ENCODE data around the gene ROBO4. TPM values are rescaled to one million over a fixed set of nuclear protein-coding genes. Genes with fewer than 3 reads are reported as not detected.

Gene ROBO4
- polyA plus RNA-seq, 2 of the 4 experiments (the other 2 are of a cell fraction), result not detected

DNA sequence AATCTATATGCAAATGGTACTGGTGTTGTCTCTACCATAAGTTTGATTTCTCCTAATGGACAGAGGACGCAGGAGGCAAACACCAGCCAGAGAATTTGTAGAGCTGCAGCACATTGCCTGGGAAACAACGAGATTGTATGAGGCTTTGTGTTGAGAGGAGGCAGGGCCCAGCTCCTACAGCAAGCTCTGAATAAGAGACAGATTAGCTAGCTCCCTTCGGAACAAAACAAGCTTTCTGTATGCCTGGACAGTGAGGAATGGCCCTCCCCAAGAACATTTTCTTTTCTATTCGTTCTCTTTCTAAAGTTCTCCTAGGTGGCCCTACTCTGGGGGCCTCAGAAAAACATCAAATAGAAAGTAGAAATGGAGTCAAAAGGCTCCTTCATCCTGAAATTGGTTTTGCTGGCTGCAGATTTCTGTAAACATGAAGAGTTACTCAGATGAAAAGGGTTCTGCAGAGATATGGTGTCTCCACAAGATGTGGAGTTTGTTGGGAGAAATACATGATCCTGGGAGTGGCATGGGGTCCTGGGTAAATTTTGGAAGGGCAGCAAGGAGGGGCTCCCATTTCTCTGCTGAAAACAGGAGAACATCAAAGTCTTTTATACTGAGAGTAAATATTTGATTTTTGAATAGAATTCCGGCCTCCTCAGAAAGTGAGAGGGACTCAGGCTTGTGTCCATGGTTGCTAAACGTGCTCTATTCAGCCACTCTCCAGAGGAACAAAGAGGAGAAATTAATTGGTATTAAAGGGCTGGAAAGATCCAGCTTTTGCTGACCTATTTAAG lies 45.0 kb upstream of the ROBO4 start:
- ChIA-PET CTCF (interaction anchor here (1.2 to 1.7 kb wide), 6 partner anchors 20 to 105 kb away, joined by 3 to 7 read pairs (median 4); no protein-coding TSS in a partner anchor), POLR2A (interaction anchor here (1.0 to 1.4 kb wide), 2 partner anchors 11 to 66 kb away, joined by 3 to 6 read pairs; partner anchors contain the start of gene CCDC15)
- WGBS (ENCODE audit: missing lambda C conversion rate), result 19% methylated on average over 6 of the region's 6 CpGs
- no peak for ATAC-seq
- no peaks in the 10 kb centered on the region for H3K9me3 ChIP-seq
- TF ChIP-seq, protein P1, sequence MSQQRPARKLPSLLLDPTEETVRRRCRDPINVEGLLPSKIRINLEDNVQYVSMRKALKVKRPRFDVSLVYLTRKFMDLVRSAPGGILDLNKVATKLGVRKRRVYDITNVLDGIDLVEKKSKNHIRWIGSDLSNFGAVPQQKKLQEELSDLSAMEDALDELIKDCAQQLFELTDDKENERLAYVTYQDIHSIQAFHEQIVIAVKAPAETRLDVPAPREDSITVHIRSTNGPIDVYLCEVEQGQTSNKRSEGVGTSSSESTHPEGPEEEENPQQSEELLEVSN (IDR thresholded peaks at IDR 0.05; ENCODE audit: borderline replicate concordance, low read depth), result no peak
- no peak for TF ChIP-seq ZNF302 (CRISPR knock-in tag; IDR thresholded peaks at IDR 0.05)
- TF ChIP-seq NFE2L2 (conservative IDR thresholded peaks at IDR 0.05; ENCODE audit: low read length), result no peak
- TF ChIP-seq, protein P2, sequence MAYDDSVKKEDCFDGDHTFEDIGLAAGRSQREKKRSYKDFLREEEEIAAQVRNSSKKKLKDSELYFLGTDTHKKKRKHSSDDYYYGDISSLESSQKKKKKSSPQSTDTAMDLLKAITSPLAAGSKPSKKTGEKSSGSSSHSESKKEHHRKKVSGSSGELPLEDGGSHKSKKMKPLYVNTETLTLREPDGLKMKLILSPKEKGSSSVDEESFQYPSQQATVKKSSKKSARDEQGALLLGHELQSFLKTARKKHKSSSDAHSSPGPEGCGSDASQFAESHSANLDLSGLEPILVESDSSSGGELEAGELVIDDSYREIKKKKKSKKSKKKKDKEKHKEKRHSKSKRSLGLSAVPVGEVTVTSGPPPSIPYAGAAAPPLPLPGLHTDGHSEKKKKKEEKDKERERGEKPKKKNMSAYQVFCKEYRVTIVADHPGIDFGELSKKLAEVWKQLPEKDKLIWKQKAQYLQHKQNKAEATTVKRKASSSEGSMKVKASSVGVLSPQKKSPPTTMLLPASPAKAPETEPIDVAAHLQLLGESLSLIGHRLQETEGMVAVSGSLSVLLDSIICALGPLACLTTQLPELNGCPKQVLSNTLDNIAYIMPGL (CRISPR knock-in tag; IDR thresholded peaks at IDR 0.05; ENCODE audit: borderline replicate concordance), result no peak
- TF ChIP-seq BHLHE40 (IDR thresholded peaks at IDR 0.05; ENCODE audit: low read depth, low read length), result no peak
- TF ChIP-seq HOXA7 (CRISPR knock-in tag; IDR thresholded peaks at IDR 0.05), result no peak
- no peak for TF ChIP-seq POLR2AphosphoS2 (conservative IDR thresholded peaks at IDR 0.05; ENCODE audit: low read length)
- TF ChIP-seq, protein P3, sequence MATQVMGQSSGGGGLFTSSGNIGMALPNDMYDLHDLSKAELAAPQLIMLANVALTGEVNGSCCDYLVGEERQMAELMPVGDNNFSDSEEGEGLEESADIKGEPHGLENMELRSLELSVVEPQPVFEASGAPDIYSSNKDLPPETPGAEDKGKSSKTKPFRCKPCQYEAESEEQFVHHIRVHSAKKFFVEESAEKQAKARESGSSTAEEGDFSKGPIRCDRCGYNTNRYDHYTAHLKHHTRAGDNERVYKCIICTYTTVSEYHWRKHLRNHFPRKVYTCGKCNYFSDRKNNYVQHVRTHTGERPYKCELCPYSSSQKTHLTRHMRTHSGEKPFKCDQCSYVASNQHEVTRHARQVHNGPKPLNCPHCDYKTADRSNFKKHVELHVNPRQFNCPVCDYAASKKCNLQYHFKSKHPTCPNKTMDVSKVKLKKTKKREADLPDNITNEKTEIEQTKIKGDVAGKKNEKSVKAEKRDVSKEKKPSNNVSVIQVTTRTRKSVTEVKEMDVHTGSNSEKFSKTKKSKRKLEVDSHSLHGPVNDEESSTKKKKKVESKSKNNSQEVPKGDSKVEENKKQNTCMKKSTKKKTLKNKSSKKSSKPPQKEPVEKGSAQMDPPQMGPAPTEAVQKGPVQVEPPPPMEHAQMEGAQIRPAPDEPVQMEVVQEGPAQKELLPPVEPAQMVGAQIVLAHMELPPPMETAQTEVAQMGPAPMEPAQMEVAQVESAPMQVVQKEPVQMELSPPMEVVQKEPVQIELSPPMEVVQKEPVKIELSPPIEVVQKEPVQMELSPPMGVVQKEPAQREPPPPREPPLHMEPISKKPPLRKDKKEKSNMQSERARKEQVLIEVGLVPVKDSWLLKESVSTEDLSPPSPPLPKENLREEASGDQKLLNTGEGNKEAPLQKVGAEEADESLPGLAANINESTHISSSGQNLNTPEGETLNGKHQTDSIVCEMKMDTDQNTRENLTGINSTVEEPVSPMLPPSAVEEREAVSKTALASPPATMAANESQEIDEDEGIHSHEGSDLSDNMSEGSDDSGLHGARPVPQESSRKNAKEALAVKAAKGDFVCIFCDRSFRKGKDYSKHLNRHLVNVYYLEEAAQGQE (IDR thresholded peaks at IDR 0.05), result no peak
- no peak for TF ChIP-seq PHF8 (IDR thresholded peaks at IDR 0.05; ENCODE audit: borderline replicate concordance, low read depth)
- TF ChIP-seq, protein P4, sequence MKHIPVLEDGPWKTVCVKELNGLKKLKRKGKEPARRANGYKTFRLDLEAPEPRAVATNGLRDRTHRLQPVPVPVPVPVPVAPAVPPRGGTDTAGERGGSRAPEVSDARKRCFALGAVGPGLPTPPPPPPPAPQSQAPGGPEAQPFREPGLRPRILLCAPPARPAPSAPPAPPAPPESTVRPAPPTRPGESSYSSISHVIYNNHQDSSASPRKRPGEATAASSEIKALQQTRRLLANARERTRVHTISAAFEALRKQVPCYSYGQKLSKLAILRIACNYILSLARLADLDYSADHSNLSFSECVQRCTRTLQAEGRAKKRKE (CRISPR knock-in tag; IDR thresholded peaks at IDR 0.05; ENCODE audit: low read depth), result no peak
- no peak for TF ChIP-seq FOXS1 (CRISPR knock-in tag; IDR thresholded peaks at IDR 0.05)
- H3K27ac ChIP-seq, result no peak overlapping the region
- no peak for DNase-seq (ENCODE audit: low read depth in 1 of 2, low spot score in 1 of 2)
- H3K4me1 ChIP-seq, result no peaks in the 10 kb centered on the region
- no peak for FAIRE-seq
- no peak overlapping the region for H3K4me2 ChIP-seq
- no peak overlapping the region for H3K4me3 ChIP-seq

DNA sequence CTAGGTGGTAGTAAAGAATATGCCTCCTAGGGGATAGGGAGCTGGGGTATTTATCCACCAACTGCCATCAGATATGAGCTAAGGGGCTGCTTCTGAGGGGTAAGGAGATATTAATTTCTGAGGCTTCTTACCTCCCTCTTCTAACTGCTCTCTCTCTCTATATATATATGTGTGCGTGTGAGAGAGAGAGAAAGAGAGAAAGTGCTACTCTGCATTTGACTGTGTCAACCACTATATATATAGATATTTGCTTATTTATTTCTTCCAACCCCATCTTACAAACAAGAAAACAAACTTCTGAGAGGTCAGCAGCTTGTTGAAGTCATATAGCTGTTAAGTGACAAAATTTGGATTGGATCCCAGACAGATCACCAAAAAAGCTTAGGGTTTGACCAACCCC lies 44.0 kb upstream of the ROBO4 start:
- TF ChIP-seq ZNF302 (CRISPR knock-in tag; IDR thresholded peaks at IDR 0.05), result no peak
- no peak for TF ChIP-seq RAD21 (conservative IDR thresholded peaks at IDR 0.05 in 1 of 2, IDR thresholded peaks at IDR 0.05 in 1 of 2)
- TF ChIP-seq HOXB5 (CRISPR knock-in tag; IDR thresholded peaks at IDR 0.05), result no peak
- no peak for TF ChIP-seq CEBPB (IDR thresholded peaks at IDR 0.05)
- TF ChIP-seq MAZ (IDR thresholded peaks at IDR 0.05; ENCODE audit: borderline replicate concordance, low read depth, low read length), result no peak
- TF ChIP-seq RARB (CRISPR knock-in tag; IDR thresholded peaks at IDR 0.05), result no peak
- TF ChIP-seq JUNB (IDR thresholded peaks at IDR 0.05), result no peak
- TF ChIP-seq ZC3H11A (IDR thresholded peaks at IDR 0.05), result no peak
- TF ChIP-seq BHLHE40 (IDR thresholded peaks at IDR 0.05; ENCODE audit: low read depth, low read length), result no peak
- TF ChIP-seq, protein P5, sequence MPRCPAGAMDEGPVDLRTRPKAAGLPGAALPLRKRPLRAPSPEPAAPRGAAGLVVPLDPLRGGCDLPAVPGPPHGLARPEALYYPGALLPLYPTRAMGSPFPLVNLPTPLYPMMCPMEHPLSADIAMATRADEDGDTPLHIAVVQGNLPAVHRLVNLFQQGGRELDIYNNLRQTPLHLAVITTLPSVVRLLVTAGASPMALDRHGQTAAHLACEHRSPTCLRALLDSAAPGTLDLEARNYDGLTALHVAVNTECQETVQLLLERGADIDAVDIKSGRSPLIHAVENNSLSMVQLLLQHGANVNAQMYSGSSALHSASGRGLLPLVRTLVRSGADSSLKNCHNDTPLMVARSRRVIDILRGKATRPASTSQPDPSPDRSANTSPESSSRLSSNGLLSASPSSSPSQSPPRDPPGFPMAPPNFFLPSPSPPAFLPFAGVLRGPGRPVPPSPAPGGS (IDR thresholded peaks at IDR 0.05), result no peak
- no peak for TF ChIP-seq FOSL2 (IDR thresholded peaks at IDR 0.05)
- no peak for TF ChIP-seq FOSL2 (CRISPR knock-in tag; IDR thresholded peaks at IDR 0.05)
- no peak for TF ChIP-seq MYC (IDR thresholded peaks at IDR 0.05; ENCODE audit: borderline replicate concordance, low read length)
- TF ChIP-seq, protein P4 (CRISPR knock-in tag; IDR thresholded peaks at IDR 0.05; ENCODE audit: low read depth), result no peak
- no peak for TF ChIP-seq EHF (CRISPR knock-in tag; IDR thresholded peaks at IDR 0.05)
- DNase-seq (ENCODE audit: low read depth in 1 of 2, low spot score in 1 of 2), result no peak
- POLR2A ChIA-PET, result interaction anchor here (1.4 kb wide), 1 partner anchor 65 kb away, joined by 6 read pairs; no protein-coding TSS in a partner anchor
- no peak overlapping the region for H3K4me2 ChIP-seq
- no peak overlapping the region for H3K27ac ChIP-seq
- no peaks in the 10 kb centered on the region for H3K4me1 ChIP-seq
- no peak overlapping the region for H3K4me3 ChIP-seq
- no peak for FAIRE-seq
- CTCF ChIA-PET, result interaction anchor here (1.1 to 1.7 kb wide), 3 partner anchors 20 to 76 kb away, joined by 3 to 6 read pairs (median 4); no protein-coding TSS in a partner anchor
- 86% methylated on average over 1 of the region's 1 CpG for WGBS (ENCODE audit: missing lambda C conversion rate)
- H3K9me3 ChIP-seq, result no peaks in the 10 kb centered on the region
- ATAC-seq, result no peak
